CD4-positive, alpha-beta T cell treated with Interleukin-21 for 1 hour (primary cell): ENCODE data around the gene RHBDL1.

Experiments used
- DNase-seq: peaks from one replicate; pipeline ENCODE4 v3.0.0-alpha.2; 2020

RHBDL1 gene

DNA sequence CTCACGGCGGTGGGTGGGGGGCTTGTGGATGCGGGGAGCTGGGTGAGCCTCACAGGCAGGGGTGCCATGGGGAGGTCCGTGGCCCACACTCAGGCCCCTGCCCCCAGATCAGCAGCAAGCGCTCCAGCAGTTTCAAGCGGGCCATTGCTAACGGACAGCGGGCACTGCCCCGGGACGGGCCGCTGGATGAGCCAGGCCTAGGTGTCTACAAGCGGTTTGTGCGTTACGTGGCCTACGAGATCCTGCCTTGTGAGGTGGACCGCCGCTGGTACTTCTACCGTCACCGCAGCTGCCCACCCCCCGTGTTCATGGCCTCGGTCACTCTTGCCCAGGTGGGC is 1.1 kb downstream of the RHBDL1 start:
- no peak for DNase-seq

DNA sequence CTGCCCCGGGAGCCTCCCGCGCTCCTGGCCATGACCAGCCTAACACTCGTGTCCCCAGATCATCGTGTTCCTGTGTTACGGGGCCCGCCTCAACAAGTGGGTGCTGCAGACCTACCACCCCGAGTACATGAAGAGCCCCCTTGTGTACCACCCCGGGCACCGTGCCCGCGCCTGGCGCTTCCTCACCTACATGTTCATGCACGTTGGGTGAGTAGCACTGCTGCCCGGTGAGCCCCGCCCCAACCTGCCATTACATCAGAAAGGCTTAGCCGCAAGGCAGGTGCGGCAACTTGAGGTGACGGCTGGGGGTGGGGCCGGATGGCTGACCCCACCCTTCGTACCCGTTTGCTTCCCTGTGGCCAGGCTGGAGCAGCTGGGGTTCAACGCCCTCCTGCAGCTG is 1.4 kb downstream of the RHBDL1 start:
- DNase-seq, result peak; percentile 56

- DNase-seq, result no peak
Observed at GRCh38 chr16:677316-678190, 2.1 kb downstream of the RHBDL1 start.

- no peak for DNase-seq
Observed at GRCh38 chr16:678209-678857, 2.9 kb downstream of the RHBDL1 start.

DNA sequence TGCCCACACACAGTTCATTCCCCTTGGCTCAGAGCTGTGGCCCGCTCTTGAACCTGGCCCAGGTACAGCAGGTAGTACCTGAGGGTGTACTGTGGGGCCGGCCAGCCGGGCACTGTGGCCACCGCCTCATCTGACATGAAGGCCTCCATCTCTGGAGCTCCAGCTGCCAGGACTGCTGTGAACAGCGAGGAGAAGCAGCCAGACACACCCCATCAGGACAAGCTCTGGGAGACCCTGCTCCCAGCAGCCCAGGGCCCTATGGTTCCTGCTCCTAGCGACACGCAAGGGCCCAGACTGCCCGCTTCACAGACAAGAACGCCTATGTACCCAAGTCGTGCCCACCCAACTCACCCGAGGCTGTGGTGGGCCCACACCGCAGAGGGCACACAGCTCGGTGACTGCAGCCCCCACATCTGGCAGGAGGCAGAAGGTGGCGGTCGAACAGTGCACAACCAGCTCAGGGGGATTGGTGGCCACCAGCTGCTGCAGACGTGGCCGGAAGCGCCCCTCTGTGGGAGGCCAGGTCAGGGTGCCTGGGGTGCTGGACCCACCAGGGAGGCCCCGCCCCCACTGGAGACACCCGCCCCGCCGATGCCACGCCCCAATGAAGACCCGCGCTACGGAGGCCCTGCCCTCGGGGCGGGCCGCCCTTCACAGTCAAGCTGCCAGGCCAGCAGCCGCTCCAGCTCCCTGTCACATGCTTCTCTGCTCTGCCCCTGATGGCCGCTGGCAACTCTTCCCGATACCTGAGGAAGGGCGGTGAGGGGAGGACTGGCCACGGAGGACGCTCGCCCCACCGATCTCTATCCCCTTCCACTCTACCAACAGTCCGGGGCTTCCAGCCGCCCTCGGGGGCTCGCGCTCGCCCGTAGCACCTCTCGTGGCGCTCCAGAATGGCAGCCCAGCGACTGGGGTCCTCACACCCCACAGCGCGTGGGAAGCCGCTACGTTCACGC is 3.7 kb downstream of the RHBDL1 start:
- peak; percentile 62 for DNase-seq

GRCh38 chr16:679814-680624 is 4.5 kb downstream of the RHBDL1 start, which contains the start of gene STUB1:
Gene STUB1, plus strand, starts transcription at chr16:680410. Its CDS starts 116 bp downstream, at chr16:680526.
- peak; percentile 88 for DNase-seq

DNA sequence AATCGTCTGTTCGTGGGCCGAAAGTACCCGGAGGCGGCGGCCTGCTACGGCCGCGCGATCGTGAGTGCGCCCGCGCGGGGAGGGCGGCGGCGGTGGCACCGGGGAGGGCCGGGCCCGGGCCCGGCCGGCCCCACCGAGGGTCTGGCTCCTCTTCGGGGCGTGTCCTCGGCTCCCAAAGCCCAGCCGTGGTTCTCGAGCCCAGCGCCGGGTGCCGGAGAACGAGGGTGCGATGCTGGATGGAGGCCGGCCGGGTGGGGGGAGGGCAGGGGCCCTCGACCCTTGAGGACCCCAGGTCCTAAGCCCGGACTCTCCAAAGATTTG is 5.1 kb downstream of the RHBDL1 start:
- DNase-seq, result no peak

- no peak for DNase-seq
Observed at GRCh38 chr16:680967-681745, 5.7 kb downstream of the RHBDL1 start.

DNA sequence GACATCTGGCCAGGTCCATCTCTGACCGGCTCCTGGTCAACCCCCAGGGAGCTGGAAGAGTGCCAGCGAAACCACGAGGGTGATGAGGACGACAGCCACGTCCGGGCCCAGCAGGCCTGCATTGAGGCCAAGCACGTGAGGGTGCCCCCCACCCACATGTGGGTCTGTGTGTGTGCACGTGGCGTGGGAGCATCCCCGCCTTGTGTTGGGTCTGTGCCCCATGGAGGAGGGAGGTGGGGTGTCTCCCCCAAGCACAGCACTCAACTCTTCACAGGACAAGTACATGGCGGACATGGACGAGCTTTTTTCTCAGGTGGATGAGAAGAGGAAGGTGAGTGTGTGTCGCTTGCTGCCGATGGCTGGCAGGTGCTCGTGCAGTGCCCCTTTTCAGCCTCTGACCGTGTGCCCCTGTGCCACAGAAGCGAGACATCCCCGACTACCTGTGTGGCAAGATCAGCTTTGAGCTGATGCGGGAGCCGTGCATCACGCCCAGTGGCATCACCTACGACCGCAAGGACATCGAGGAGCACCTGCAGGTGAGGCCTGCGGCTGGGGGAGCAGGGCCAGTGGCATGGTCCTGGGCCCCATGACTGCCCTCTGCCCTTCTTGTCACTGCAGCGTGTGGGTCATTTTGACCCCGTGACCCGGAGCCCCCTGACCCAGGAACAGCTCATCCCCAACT is 6.4 kb downstream of the RHBDL1 start:
- DNase-seq, result no peak

- no peak for DNase-seq
Observed at GRCh38 chr16:682493-683395, 7.3 kb downstream of the RHBDL1 start.

- no peak for DNase-seq
Observed at GRCh38 chr16:683396-684070, 8.1 kb downstream of the RHBDL1 start.

DNA sequence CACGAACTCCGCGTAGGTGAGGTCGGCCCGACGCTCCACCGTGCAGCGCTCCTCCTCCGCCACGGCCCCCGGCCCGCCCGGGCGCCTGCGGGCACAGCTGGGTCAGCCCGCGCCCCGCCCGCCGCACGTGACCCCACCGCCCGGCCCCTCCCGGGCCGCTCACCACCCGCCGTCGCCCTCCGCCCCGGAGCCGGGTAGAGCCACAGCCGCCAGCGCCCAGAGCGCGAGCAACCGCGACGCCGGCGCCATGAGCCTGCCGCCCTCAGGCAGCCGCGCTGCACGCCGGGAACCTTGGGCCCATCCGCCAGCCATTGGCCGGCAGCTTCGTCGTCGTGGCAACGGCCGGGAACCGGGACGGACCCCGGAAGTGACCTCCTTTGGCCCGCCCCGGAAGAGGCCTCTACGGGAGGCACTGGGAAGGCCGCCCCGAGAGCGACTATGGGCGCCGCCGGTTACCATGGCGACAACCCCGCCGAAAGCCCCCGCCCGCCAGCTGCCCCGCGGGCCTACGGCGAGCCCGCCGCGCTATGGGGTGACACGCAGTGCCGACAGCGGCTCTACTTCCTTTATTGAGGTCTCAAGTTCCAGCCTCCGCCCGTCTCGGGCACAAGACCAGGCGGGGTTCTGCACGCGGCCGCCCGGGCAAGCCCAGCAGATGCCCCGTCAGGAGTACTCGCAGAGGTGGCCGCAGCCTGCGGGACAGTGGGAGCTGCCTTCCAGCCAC is 8.8 kb downstream of the RHBDL1 start, which contains the start of gene JMJD8:
TSS of gene JMJD8 (minus strand) at position 264 of the 724 bp plus-strand sequence. CDS start at position 249, 15 bp downstream.
- peak; percentile 98 for DNase-seq

- no peak for DNase-seq
Observed at GRCh38 chr16:684961-685696, 9.7 kb downstream of the RHBDL1 start.

DNA sequence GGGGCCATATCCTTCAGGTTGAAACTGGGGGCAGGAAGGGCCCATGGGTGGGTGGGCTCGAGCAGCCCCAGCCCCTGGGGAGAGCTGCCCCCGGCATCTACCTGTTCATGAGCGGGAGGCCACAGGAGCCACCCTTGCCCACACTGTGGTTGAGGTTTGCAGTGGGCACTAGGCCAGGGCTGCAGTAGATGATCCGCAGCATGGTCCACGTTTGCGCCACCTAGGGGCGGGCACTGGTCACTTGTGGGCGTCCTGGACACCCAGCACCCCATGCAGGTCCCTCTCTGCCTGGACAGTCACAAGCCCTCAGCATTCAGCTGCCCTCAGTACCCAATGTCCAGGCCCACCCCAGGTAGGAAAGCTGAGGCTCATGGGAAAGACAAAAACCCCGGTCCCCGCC is 10.5 kb downstream of the RHBDL1 start:
- no peak for DNase-seq

DNA sequence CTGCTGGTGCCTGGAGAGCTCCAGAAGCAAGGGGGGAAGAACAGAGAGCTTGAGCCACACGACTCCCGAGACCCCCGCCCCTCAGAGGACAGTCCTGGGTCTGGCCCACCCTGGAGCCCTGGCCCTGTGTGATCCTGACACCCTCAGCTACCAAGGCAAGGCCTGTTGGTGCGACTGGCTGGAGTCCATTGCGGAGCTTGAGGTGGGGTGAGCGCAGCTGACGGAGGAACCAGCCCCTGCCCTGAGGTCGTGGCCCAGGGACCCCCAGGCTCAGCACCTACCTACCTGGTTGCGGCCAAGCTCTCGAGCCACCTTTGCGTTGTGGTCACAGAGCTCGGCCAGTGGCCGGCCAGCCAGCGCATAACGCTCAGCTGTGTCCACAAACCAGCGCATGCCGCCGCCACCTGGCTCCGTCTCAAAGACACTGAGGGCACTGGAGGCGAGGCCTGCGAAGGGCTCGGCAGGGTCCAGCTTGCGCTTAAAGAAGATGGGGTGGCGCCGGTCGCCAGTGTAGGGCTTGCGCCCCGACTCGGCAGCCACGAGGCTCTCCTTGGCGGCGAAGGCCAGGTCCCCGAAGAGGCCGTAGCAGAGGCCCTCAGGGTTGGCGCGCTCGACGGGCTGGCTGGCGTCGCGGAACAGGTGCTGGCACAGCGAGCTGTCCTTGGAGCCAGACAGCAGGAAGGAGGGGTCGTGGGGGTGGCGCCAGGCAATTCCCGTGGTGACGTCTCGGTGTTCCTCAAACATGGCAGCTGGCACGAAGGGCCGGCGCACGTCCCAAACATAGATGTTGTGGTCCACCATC is 11.2 kb downstream of the RHBDL1 start:
- no peak for DNase-seq

GRCh38 chr16:687499-687898 is 12.0 kb downstream of the RHBDL1 start:
- DNase-seq, result no peak
